A673 (cell line): ENCODE measurements around the gene SPEG. TPM values are rescaled to one million over a fixed set of nuclear protein-coding genes. Genes with fewer than 3 reads are reported as not detected.

Experiments
- BruUV-seq: library from RNA; stranded (reverse); fragments of 400-500 nt; replicated peaks from 2 replicates; lab custom pipeline; 2021; lab: Mats Ljungman, UMichigan
- CTCF ChIA-PET: fragments of 300-600 bp; sonication (Branson Sonifier 250); formaldehyde crosslinking; loops from one replicate; lab custom pipeline; 2022; ENCODE audit warnings: antibody characterized with exemption; lab: Charles Lee
- POLR2A ChIA-PET: fragments of 300-600 bp; sonication (Branson Sonifier 250); formaldehyde crosslinking; loops from one replicate; lab custom pipeline; 2022; ENCODE audit warnings: antibody characterized with exemption; ENCODE audit not compliant: low non-redundant PET; lab: Charles Lee
- DNase-seq: peaks from one replicate; pipeline ENCODE4 v3.0.0-alpha.2; 2015; ENCODE audit warnings: low spot score
- H3K27ac ChIP-seq: fragments of 200-600 bp; sonication (generic); 2 replicates; pipeline ENCODE4 v1.5.1; 2016; ENCODE audit warnings: mixed run types, low read depth, mild to moderate bottlenecking, mixed read lengths, antibody characterized with exemption, low read length; ENCODE audit not compliant: poor library complexity, severe bottlenecking
- H3K27me3 ChIP-seq: fragments of 200-600 bp; sonication (generic); replicated peaks from 2 replicates; pipeline ENCODE4 v1.6.1; 2017; ENCODE audit warnings: mixed run types, low read depth, mild to moderate bottlenecking, mixed read lengths, antibody characterized with exemption, low read length; ENCODE audit not compliant: insufficient read depth, poor library complexity
- H3K36me3 ChIP-seq: fragments of 200-600 bp; sonication (generic); 2 replicates; pipeline ENCODE4 v1.6.1; 2016; ENCODE audit warnings: mixed run types, mild to moderate bottlenecking, mixed read lengths, antibody characterized with exemption, low read length; ENCODE audit not compliant: insufficient read depth, poor library complexity, severe bottlenecking
- H3K4me1 ChIP-seq: fragments of 200-600 bp; sonication (generic); 2 replicates; pipeline ENCODE4 v1.6.1; 2017; ENCODE audit warnings: mixed run types, mild to moderate bottlenecking, mixed read lengths, antibody characterized with exemption, low read length; ENCODE audit not compliant: insufficient read depth, poor library complexity, severe bottlenecking
- H3K4me3 ChIP-seq: fragments of 200-600 bp; sonication (generic); 2 replicates; pipeline ENCODE4 v1.5.1; 2016; ENCODE audit warnings: low read depth, mixed run types, mild to moderate bottlenecking, mixed read lengths, low read length; ENCODE audit not compliant: poor library complexity, severe bottlenecking
- H3K9me3 ChIP-seq: fragments of 200-600 bp; sonication (generic); 2 replicates; pipeline ENCODE4 v1.6.1; 2016; ENCODE audit warnings: mixed run types, low read depth, mild to moderate bottlenecking, mixed read lengths, antibody characterized with exemption, low read length; ENCODE audit not compliant: poor library complexity, severe bottlenecking
- EZH2 ChIP-seq: fragments of 200-600 bp; sonication (generic); IDR thresholded peaks from 2 replicates; pipeline ENCODE4 v1.6.1; 2017; ENCODE audit warnings: borderline replicate concordance, low read depth, mild to moderate bottlenecking, mixed read lengths, antibody characterized with exemption, low read length; ENCODE audit not compliant: poor library complexity, severe bottlenecking
- intact Hi-C: fragments of 100-400 bp; cut with micrococcal nuclease; formaldehyde crosslinking; loops from one replicate; pipeline ENCODE4 v1.10.0; 2022; ENCODE audit not compliant: unreplicated experiment
- total RNA-seq: library from RNA; stranded (reverse); gene quantifications from 2 replicates; pipeline ENCODE4 v1.2.3, GENCODE V29; 2021
- TF ChIP-seq, protein P1 (sequence below): fragments of 300-800, 200-600 bp; sonication (generic); conservative IDR thresholded peaks from 2 replicates; pipeline ENCODE4 v1.5.1; 2017; ENCODE audit warnings: low read depth, mild to moderate bottlenecking, antibody characterized with exemption, low read length, moderate library complexity, mixed read lengths

SPEG gene
- total RNA-seq, 1 experiment from 2014 or later, result 8.4 TPM

DNA sequence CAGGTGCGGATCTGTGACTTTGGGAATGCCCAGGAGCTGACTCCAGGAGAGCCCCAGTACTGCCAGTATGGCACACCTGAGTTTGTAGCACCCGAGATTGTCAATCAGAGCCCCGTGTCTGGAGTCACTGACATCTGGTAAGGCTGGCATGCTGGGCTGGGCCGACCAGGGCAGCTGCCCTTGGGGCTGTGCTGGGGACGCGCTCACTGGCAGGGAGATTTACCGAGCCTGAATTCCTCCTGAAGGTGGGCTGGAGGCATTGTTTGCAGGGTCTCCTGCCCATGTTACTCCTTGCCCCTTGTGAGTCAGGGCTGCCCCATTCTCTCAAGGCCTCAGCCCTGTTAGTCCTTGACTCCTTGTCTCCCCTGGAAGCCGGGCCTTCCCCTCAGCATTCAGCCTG lies 45.4 kb downstream of the SPEG start:
- Histone ChIP-seq H3K27me3 (peaks cover 12% of the 10 kb centered on the region), H3K27ac (no peak overlapping the region), H3K4me3 (no peak overlapping the region), H3K9me3 (no peaks in the 10 kb centered on the region), H3K4me1 (peaks cover 9% of the 10 kb centered on the region), H3K36me3 (no peaks in the 10 kb centered on the region)
- intact Hi-C loops, result no loop called here
- CTCF ChIA-PET, result no interaction called here
- TF ChIP-seq, protein P1, sequence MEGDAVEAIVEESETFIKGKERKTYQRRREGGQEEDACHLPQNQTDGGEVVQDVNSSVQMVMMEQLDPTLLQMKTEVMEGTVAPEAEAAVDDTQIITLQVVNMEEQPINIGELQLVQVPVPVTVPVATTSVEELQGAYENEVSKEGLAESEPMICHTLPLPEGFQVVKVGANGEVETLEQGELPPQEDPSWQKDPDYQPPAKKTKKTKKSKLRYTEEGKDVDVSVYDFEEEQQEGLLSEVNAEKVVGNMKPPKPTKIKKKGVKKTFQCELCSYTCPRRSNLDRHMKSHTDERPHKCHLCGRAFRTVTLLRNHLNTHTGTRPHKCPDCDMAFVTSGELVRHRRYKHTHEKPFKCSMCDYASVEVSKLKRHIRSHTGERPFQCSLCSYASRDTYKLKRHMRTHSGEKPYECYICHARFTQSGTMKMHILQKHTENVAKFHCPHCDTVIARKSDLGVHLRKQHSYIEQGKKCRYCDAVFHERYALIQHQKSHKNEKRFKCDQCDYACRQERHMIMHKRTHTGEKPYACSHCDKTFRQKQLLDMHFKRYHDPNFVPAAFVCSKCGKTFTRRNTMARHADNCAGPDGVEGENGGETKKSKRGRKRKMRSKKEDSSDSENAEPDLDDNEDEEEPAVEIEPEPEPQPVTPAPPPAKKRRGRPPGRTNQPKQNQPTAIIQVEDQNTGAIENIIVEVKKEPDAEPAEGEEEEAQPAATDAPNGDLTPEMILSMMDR, result no peak
- TF ChIP-seq EZH2, result no peak
- no TSS peak for BruUV-seq
- no peak for DNase-seq
- POLR2A ChIA-PET, result no interaction called here

DNA sequence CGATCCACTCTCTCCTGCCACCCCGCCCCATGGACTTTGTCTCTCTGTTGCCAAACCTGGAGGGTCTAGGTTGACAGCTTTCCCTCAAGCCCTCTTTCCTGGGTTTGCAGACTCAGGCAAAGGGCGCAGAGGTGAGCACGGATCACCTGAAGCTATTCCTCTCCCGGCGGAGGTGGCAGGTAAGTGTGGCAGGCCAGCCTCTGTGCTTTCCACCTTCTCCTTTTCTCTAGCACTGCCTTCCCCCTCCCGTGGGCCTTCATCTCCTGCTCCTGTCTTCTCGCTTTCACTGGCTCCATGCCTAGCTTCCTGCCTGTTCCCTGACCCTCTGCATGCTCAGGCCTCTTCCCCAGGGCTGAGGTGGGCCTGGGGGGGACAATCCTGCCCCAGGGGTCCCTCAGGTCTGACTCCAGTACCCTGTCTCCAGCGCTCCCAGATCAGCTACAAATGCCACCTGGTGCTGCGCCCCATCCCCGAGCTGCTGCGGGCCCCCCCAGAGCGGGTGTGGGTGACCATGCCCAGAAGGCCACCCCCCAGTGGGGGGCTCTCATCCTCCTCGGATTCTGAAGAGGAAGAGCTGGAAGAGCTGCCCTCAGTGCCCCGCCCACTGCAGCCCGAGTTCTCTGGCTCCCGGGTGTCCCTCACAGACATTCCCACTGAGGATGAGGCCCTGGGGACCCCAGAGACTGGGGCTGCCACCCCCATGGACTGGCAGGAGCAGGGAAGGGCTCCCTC lies 48.2 kb downstream of the SPEG start:
- H3K4me1 ChIP-seq, result peaks cover 9% of the 10 kb centered on the region
- DNase-seq, result no peak
- BruUV-seq, result no TSS peak
- POLR2A ChIA-PET, result no interaction called here
- H3K27ac ChIP-seq, result no peak overlapping the region
- CTCF ChIA-PET, result interaction anchor here (0.6 to 2.0 kb wide), 6 partner anchors 9 to 80 kb away, joined by 3 to 8 read pairs (median 4); no protein-coding TSS in a partner anchor
- H3K36me3 ChIP-seq, result no peaks in the 10 kb centered on the region
- no peak for TF ChIP-seq EZH2
- TF ChIP-seq, protein P1, result no peak
- H3K27me3 ChIP-seq, result peaks cover 15% of the 10 kb centered on the region
- no peak overlapping the region for H3K4me3 ChIP-seq
- intact Hi-C loops, result no loop called here
- no peaks in the 10 kb centered on the region for H3K9me3 ChIP-seq

DNA sequence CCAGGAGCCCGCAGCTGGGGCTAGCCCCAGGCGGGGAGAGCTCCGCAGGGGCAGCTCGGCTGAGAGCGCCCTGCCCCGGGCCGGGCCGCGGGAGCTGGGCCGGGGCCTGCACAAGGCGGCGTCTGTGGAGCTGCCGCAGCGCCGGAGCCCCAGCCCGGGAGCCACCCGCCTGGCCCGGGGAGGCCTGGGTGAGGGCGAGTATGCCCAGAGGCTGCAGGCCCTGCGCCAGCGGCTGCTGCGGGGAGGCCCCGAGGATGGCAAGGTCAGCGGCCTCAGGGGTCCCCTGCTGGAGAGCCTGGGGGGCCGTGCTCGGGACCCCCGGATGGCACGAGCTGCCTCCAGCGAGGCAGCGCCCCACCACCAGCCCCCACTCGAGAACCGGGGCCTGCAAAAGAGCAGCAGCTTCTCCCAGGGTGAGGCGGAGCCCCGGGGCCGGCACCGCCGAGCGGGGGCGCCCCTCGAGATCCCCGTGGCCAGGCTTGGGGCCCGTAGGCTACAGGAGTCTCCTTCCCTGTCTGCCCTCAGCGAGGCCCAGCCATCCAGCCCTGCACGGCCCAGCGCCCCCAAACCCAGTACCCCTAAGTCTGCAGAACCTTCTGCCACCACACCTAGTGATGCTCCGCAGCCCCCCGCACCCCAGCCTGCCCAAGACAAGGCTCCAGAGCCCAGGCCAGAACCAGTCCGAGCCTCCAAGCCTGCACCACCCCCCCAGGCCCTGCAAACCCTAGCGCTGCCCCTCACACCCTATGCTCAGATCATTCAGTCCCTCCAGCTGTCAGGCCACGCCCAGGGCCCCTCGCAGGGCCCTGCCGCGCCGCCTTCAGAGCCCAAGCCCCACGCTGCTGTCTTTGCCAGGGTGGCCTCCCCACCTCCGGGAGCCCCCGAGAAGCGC lies 49.1 kb downstream of the SPEG start:
- ChIA-PET CTCF (interaction anchor here (0.6 to 2.0 kb wide), 3 partner anchors 8 to 46 kb away, joined by 3 to 8 read pairs (median 6); no protein-coding TSS in a partner anchor), POLR2A (no interaction called here)
- intact Hi-C loops, result no loop called here
- no peaks in the 10 kb centered on the region for H3K9me3 ChIP-seq
- H3K27me3 ChIP-seq, result peaks cover 15% of the 10 kb centered on the region
- no TSS peak for BruUV-seq
- no peak overlapping the region for H3K4me3 ChIP-seq
- peaks cover 7% of the 10 kb centered on the region for H3K4me1 ChIP-seq
- DNase-seq, result no peak
- no peaks in the 10 kb centered on the region for H3K36me3 ChIP-seq
- H3K27ac ChIP-seq, result no peak overlapping the region
- TF ChIP-seq, protein P1, result no peak
- no peak for TF ChIP-seq EZH2
